ENCODE data around the gene BCL7A. TPM values are rescaled to one million over a fixed set of nuclear protein-coding genes. Genes with fewer than 3 reads are reported as not detected.
A peak's percentile ranks its signal among the peaks of the same experiment; 100 is the strongest.

BCL7A gene
- total RNA-seq (1 to 10 TPM; 5.9 to 8.3 TPM), polyA plus RNA-seq (1 to 10 TPM; 3.5 to 4.0 TPM)

DNA sequence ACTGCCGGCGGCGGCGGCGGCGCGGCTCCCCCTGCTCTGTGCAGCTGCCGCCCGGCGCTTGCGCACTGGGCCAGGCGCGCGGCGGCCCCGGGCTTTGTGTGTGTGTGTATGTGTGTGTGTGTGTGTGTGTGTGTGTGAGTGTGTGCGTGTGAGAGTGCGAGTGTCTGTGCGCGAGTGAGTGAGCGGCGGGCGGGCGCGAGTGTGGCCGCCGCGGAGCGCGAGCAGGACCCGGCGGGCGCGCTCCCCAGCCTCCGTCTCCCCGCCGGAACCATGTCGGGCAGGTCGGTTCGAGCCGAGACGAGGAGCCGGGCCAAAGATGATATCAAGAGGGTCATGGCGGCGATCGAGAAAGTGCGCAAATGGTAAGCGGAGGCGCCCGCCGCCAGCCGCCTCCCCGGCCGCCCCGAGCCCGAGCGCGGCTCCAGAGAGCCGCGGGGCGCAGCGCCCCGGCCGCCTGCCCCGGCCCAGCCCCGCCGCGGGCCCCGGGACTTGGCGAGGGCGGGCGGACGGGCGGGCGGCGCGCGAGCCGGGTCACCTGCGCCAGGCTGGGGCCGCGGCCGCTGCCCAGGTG, at the start of gene BCL7A:
Gene BCL7A (plus strand): TSS at position 63 of the 571 bp plus-strand sequence. CDS start 208 bp downstream, at position 271.
- Histone ChIP-seq H3K4me1 (ENCODE audit: control insufficient read depth in 4 of 4, insufficient read depth in 4 of 4, low read length in 3 of 4) (peaks cover 9 to 28% (median 13%) of the 10 kb centered on the region in 4 donors), H3K9ac (ENCODE audit: low read depth in 1 of 2, low read length in 2 of 2) (peak within 1 kb of the TSS; percentile 90 to 94), H3K9me3 (ENCODE audit: control insufficient read depth in 4 of 4, low read length in 3 of 4) (no peaks in the 10 kb centered on the region), H3K27ac (ENCODE audit: low read depth in 1 of 2, low read length in 2 of 2) (peak within 1 kb of the TSS; percentile 97 to 99), H3K4me3 (ENCODE audit: low read depth in 1 of 3, low read length in 3 of 3) (peak within 1 kb of the TSS; percentile 53 to 94 (median 69)), H3K36me3 (ENCODE audit: control insufficient read depth in 4 of 4, insufficient read depth in 3 of 4, low read depth in 1 of 4, low read length in 3 of 4) (no peaks in the 10 kb centered on the region), H3K27me3 (ENCODE audit: control insufficient read depth in 4 of 4, insufficient read depth in 4 of 4, low read length in 3 of 4) (no peaks in the 10 kb centered on the region)
- under 1% methylated on average over 83 of the region's 83 CpGs for WGBS
- peak; percentile 77 for DNase-seq (ENCODE audit: low spot score)
- TF ChIP-seq RXRA (IDR thresholded peaks at IDR 0.05) (no peak), RAD21 (IDR thresholded peaks at IDR 0.05) (no peak), SP1 (IDR thresholded peaks at IDR 0.05) (no peak), TAF1 (conservative IDR thresholded peaks at IDR 0.05) (no peak), REST (IDR thresholded peaks at IDR 0.05) (no peak), JUND (IDR thresholded peaks at IDR 0.05) (no peak), YY1 (IDR thresholded peaks at IDR 0.05) (no peak), HNF4A (conservative IDR thresholded peaks at IDR 0.05) (no peak)
- TF ChIP-seq, protein P1, sequence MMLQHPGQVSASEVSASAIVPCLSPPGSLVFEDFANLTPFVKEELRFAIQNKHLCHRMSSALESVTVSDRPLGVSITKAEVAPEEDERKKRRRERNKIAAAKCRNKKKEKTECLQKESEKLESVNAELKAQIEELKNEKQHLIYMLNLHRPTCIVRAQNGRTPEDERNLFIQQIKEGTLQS (IDR thresholded peaks at IDR 0.05): no peak
- TF ChIP-seq, protein P2, sequence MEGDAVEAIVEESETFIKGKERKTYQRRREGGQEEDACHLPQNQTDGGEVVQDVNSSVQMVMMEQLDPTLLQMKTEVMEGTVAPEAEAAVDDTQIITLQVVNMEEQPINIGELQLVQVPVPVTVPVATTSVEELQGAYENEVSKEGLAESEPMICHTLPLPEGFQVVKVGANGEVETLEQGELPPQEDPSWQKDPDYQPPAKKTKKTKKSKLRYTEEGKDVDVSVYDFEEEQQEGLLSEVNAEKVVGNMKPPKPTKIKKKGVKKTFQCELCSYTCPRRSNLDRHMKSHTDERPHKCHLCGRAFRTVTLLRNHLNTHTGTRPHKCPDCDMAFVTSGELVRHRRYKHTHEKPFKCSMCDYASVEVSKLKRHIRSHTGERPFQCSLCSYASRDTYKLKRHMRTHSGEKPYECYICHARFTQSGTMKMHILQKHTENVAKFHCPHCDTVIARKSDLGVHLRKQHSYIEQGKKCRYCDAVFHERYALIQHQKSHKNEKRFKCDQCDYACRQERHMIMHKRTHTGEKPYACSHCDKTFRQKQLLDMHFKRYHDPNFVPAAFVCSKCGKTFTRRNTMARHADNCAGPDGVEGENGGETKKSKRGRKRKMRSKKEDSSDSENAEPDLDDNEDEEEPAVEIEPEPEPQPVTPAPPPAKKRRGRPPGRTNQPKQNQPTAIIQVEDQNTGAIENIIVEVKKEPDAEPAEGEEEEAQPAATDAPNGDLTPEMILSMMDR (IDR thresholded peaks at IDR 0.05; ENCODE audit: low read depth, low read length, missing input control): no peak
- TF ChIP-seq, protein P3, sequence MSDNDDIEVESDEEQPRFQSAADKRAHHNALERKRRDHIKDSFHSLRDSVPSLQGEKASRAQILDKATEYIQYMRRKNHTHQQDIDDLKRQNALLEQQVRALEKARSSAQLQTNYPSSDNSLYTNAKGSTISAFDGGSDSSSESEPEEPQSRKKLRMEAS (IDR thresholded peaks at IDR 0.05): no peak
- TF ChIP-seq, protein P4, sequence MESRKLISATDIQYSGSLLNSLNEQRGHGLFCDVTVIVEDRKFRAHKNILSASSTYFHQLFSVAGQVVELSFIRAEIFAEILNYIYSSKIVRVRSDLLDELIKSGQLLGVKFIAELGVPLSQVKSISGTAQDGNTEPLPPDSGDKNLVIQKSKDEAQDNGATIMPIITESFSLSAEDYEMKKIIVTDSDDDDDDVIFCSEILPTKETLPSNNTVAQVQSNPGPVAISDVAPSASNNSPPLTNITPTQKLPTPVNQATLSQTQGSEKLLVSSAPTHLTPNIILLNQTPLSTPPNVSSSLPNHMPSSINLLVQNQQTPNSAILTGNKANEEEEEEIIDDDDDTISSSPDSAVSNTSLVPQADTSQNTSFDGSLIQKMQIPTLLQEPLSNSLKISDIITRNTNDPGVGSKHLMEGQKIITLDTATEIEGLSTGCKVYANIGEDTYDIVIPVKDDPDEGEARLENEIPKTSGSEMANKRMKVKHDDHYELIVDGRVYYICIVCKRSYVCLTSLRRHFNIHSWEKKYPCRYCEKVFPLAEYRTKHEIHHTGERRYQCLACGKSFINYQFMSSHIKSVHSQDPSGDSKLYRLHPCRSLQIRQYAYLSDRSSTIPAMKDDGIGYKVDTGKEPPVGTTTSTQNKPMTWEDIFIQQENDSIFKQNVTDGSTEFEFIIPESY (IDR thresholded peaks at IDR 0.05): no peak
